Measurements from ENCODE around the gene FGD6.
A peak's percentile ranks its signal among the peaks of the same experiment; 100 is the strongest.
"Not testable (repeated sequence)": the region's sequence is repeated elsewhere in the genome, so short reads cannot be mapped to it uniquely, and the experiment has no call there.

FGD6 gene

GRCh38 chr12:95118138-95118787 lies 99.0 kb downstream of the FGD6 start:
- DNase-seq, result no peak

DNA sequence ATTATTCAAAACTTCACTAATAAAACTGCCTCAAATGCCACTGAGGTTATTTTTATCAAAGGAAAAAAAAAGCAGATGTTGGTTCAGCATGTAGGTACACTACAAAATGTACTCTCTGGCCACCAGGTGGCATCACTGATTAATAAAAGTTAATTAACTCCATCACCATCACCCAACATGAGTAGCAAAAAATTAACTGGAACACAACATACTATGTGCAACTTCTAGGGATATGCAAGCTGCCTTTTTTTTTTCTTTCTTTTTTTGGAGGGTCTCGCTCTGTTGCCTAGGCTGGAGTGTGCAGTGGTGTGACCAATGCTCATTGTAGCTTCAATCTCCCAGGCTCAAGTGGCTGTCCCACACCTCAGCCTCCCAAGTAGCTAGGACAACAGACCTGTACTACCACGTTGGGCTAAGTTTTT lies 100.1 kb downstream of the FGD6 start:
- DNase-seq, result peak; percentile 77

- DNase-seq, result no peak
These were observed 100.5 kb downstream of the FGD6 start for GRCh38 chr12:95116773-95117172.

GRCh38 chr12:95116341-95116740 lies 100.9 kb downstream of the FGD6 start:
- no peak for DNase-seq

- DNase-seq, result no peak
These were observed 101.6 kb downstream of the FGD6 start for GRCh38 chr12:95115641-95116040.

GRCh38 chr12:95114766-95115405 lies 102.4 kb downstream of the FGD6 start:
- DNase-seq, result no peak

- DNase-seq, result no peak
These were observed 109.9 kb downstream of the FGD6 start for GRCh38 chr12:95107362-95107761.

DNA sequence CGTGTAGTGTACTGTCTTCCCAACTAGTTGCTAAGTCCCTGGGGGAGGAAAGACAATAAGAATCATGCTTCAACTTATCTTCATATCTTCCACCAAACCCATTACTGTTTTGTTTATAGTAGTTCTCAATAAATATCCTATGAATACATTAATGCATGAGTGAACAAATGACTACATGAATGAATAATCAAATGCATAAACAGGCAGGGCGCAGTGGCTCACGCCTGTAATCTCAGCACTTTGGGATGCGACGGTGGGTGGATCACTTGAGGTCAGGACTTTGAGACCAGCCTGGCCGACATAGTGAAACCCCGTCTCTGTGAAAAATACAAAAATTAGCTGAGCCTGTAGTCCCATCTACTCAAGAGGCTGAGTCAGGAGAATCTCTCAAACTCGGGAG lies 111.7 kb downstream of the FGD6 start:
- no peak for DNase-seq

- no peak for DNase-seq
These were observed 112.3 kb downstream of the FGD6 start for GRCh38 chr12:95104919-95105452.

GRCh38 chr12:95102916-95103671 lies 114.2 kb downstream of the FGD6 start:
- peak; percentile 10 for DNase-seq

DNA sequence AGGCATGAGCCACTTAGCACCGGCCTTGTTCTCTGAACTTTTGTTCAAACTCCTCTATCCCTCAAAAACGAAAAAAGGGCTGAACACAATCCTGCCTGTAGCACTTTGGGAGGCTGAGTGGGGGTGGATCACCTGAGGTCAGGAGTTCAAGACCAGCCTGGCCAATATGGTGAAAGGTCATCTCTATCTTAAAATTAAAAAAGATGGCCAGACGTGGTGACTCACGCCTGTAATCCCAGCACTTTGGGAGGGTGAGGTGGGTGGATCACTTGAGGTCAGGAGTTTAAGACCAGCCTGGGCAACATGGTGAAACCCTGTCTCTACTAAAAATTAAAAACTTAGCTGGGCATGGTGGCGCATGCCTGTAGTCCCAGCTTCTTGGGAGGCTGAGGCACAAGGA lies 115.3 kb downstream of the FGD6 start:
- not testable (repeated sequence) for DNase-seq

DNA sequence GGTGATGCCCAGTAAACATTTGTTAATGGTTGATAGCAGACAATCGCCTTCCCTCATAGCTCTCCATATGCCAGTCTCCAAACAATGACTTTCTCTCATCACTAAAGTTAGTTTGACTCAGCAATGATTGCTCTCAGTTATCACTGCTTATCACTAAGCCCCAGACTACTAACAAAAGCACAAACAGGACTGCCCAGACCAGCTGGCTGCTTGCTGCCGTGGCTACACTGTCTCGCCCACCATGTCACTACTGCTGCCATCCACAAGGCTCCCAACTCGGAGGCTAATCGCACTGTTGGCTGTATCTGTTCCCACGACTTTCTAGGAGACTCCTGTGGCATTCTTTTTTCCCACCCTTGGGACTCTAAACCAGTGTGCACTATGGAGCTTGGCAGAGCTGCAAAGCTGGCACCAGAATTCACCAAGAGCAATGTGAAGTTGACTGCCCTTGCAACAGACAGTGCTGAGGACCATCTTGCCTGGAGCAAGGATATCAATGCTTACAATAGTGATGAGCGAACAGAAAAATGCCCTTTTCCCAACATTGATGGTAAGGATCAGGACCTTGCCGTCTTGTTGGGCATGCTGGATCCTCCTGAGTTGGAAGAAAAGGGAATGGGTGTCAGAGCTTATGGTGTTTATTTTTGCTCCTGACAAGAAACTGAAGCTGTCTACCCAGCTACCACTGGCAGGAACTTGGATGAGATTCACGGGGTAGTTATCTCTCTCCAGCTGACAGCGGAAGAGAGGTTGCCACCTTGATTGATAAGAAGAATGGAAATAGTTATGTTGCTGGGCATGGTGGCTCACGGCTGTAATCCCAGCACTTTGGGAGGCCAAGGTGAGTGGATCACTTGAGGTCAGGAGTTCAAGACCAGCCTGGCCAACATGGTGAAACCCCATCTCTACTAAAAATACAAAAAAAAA lies 116.7 kb downstream of the FGD6 start:
- DNase-seq, result no peak

DNA sequence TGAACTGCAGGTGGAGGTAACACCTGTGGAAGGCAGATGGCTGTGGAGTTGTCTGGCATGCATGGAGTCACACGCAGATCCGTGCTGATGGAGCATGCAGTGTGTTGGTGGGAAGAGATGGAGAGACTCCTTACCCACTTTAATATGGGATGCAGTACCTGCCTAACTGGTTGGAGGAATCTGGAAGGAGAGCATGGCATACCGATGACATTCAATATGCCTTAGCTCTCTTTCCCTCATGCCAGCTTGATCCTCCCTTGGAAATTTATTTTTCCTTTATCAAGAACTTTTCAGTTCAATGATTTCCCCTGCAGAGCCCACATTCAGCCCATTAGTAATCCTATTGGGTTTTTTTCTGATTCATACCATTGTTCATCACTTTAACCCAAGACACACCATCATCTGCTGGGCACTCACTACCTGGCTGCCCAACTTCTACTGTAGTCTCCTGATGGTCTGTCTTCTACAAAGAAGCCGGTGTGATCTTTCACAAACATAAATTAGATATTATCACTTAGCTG lies 117.9 kb downstream of the FGD6 start:
- DNase-seq, result no peak

DNA sequence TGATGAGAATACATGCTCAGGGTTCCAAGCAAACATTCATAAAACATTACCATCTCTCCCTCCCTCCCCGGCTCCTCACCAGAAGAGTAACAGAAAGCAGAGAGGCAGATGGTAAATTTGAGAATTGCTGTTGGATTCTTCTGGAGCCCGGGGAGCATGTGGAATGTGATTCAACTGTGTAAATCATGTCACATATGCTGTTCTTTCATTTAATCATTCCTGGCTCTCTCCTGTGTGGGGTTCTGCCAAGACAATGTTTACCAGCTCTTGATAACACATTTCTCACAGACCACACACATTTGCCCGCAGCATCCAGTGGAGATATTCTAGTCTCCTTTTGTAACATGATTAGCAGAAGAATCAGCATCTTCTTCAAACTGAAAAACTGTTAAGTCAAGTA lies 120.4 kb downstream of the FGD6 start:
- no peak for DNase-seq

GRCh38 chr12:95096378-95096777 lies 120.9 kb downstream of the FGD6 start:
- no peak for DNase-seq

GRCh38 chr12:95095866-95096265 lies 121.4 kb downstream of the FGD6 start:
- DNase-seq, result not testable (repeated sequence)

GRCh38 chr12:95089462-95089861 lies 127.8 kb downstream of the FGD6 start:
- no peak for DNase-seq

GRCh38 chr12:95088379-95088778 lies 128.9 kb downstream of the FGD6 start:
- no peak for DNase-seq

GRCh38 chr12:95085612-95086011 lies 131.7 kb downstream of the FGD6 start:
- no peak for DNase-seq

GRCh38 chr12:95083938-95084337 lies 133.3 kb downstream of the FGD6 start:
- no peak for DNase-seq

DNA sequence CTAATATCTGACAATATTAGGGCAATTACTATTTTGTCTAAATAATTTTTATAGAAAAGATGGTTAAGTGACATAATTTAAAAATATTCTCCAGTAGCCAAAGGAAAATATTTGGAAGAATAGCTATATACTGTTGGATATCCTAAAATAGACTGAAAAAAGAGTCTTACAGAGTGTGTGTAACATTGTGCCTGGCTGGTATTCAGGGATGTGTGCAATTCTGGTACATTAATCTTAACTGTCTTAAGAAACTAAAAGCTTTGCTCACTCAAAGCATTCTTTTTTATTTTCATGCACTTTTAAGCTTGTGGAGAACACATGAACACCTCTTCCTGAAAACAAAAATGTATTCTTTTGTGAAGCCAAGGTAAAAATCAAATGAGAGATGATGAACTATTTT lies 133.8 kb downstream of the FGD6 start:
- DNase-seq, result no peak

- no peak for DNase-seq
These were observed 139.9 kb downstream of the FGD6 start for GRCh38 chr12:95077341-95077740.

Measured in CD4-positive, alpha-beta T cell treated with Interleukin-21 for 1 hour (primary cell).